ENCODE data around the gene ANGPTL4. TPM values are rescaled to one million over a fixed set of nuclear protein-coding genes. Genes with fewer than 3 reads are reported as not detected.

ANGPTL4 gene
- total RNA-seq, 1 experiment from 2014 or later, result not detected

DNA sequence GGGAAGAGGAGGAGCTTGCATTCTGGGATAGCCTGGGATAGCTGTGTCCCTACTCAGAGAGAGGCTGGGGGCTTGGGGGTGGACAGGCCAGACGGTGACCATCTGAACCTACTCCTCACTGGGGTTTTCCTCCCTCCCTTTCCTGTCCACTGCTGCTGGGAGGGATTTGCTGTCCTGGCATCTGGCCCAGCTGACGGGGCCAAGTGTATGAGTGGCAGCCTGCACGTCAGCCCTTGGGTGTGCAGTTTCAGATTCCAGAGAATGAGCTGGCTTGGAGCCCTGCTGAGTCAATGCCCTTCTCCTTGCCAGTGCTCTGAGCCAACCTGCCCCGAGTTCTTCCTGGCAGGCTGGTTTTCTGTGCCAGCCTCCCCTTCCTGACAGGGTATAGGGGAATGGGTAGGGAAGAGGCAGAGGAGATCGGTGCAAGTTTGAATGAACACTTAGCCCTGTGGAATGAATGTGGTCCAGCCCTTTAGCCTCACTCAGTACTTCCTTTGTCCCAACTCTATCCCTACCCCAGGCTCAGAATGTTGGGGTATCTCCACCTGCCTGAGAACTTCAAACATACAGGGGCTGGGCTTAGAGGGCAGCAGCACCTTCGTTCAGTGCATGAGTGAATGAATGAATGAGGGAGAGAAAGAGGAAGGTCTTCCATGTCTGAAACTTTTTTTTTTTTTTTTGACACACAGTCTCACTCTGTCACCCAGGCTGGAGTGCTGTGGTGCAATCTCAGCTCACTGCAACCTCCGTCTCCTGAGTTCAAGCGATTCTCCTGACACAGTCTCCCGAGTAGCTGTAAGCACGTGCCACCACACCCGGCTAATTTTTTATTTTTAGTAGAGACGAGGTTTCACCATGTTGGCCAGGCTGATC, 1.8 kb upstream of the ANGPTL4 start:
- POLR2A ChIA-PET (ENCODE audit: unreplicated experiment), result interaction anchor here (1.1 kb wide), 1 partner anchor 29 kb away, joined by 4 read pairs; no protein-coding TSS in a partner anchor
- intact Hi-C loops (cut with micrococcal nuclease; ENCODE audit: unreplicated experiment), result loop anchor here (2.0 to 10.0 kb wide), 2 partner anchors 29 to 93 kb away; partner anchors contain the start of gene RAB11B

DNA sequence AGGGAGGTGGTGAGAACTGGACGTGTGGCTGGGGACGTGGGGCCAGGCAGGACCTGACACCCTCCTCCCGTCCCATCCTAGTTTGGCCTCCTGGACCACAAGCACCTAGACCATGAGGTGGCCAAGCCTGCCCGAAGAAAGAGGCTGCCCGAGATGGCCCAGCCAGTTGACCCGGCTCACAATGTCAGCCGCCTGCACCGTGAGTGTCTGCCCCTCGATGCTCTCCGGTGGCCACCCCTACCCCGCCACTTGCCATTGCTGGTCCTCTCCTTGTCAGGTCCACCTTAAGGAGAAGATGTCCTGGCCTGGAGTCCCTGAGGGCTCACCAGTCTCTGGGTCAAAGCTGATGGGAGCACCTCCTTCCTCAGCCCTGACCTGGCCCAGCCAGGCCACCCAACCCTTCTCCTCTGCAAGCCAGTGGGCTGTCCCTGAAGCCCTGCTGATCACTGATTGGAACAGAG, 2.2 kb downstream of the ANGPTL4 start:
- Histone ChIP-seq H2AFZ (no peak overlapping the region), H3F3A (ENCODE audit: insufficient read depth, low read depth) (peaks cover 32% of the 10 kb centered on the region), H3K9me3 (ENCODE audit: insufficient read depth, low read depth) (no peaks in the 10 kb centered on the region), H3K4me2 (no peak overlapping the region), H3K4me3 (no peak overlapping the region), H3K4me1 (replicated peaks; ENCODE audit: insufficient read depth) (peaks cover 44% of the 10 kb centered on the region), H3K27ac (no peak overlapping the region), H3K9me2 (ENCODE audit: insufficient read depth) (no peaks in the 10 kb centered on the region), H3K36me3 (ENCODE audit: low read depth) (no peaks in the 10 kb centered on the region), H3K27me3 (ENCODE audit: insufficient read depth, low read depth) (no peaks in the 10 kb centered on the region), H4K20me1 (ENCODE audit: insufficient read depth) (no peaks in the 10 kb centered on the region), H3K79me2 (ENCODE audit: low read depth) (no peaks in the 10 kb centered on the region)
- BruUV-seq (replicated peaks), result no TSS peak
- TF ChIP-seq EZH2 (IDR thresholded peaks at IDR 0.05; ENCODE audit: low read depth), result no peak
- TF ChIP-seq, protein P1, sequence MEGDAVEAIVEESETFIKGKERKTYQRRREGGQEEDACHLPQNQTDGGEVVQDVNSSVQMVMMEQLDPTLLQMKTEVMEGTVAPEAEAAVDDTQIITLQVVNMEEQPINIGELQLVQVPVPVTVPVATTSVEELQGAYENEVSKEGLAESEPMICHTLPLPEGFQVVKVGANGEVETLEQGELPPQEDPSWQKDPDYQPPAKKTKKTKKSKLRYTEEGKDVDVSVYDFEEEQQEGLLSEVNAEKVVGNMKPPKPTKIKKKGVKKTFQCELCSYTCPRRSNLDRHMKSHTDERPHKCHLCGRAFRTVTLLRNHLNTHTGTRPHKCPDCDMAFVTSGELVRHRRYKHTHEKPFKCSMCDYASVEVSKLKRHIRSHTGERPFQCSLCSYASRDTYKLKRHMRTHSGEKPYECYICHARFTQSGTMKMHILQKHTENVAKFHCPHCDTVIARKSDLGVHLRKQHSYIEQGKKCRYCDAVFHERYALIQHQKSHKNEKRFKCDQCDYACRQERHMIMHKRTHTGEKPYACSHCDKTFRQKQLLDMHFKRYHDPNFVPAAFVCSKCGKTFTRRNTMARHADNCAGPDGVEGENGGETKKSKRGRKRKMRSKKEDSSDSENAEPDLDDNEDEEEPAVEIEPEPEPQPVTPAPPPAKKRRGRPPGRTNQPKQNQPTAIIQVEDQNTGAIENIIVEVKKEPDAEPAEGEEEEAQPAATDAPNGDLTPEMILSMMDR (conservative IDR thresholded peaks at IDR 0.05), result no peak
- ChIA-PET CTCF (no interaction called here), POLR2A (ENCODE audit: unreplicated experiment) (interaction anchor here (0.7 kb wide), 1 partner anchor 15 kb away, joined by 3 read pairs; no protein-coding TSS in a partner anchor)
- intact Hi-C loops (cut with micrococcal nuclease; ENCODE audit: unreplicated experiment), result loop anchor here (10.0 kb wide), 1 partner anchor 89 kb away; no protein-coding TSS in a partner anchor
- DNase-seq, result no peak

More for the DNA sequence above, 1.8 kb upstream of the ANGPTL4 start:
- BruUV-seq (replicated peaks), result no TSS peak
- DNase-seq, result peak; percentile 93 to 98
- no peaks in the 10 kb centered on the region for H3K79me2 ChIP-seq (ENCODE audit: low read depth)
- no peaks in the 10 kb centered on the region for H4K20me1 ChIP-seq (ENCODE audit: insufficient read depth)
- H3K4me2 ChIP-seq, result peak overlapping the region; percentile 62
- H3K4me3 ChIP-seq, result no peak overlapping the region
- no peaks in the 10 kb centered on the region for H3K27me3 ChIP-seq (ENCODE audit: insufficient read depth, low read depth)
- CTCF ChIA-PET, result interaction anchor here (0.6 to 1.0 kb wide), 2 partner anchors 51 to 144 kb away, joined by 4 read pairs; partner anchors contain the start of gene MARCHF2
- peaks cover 53% of the 10 kb centered on the region for H3K4me1 ChIP-seq (replicated peaks; ENCODE audit: insufficient read depth)
- no peaks in the 10 kb centered on the region for H3K9me2 ChIP-seq (ENCODE audit: insufficient read depth)
- H3F3A ChIP-seq (ENCODE audit: insufficient read depth, low read depth), result peaks cover 35% of the 10 kb centered on the region
- peak overlapping the region; percentile 75 for H3K27ac ChIP-seq
- H3K9me3 ChIP-seq (ENCODE audit: insufficient read depth, low read depth), result no peaks in the 10 kb centered on the region
- no peak overlapping the region for H2AFZ ChIP-seq
- H3K36me3 ChIP-seq (ENCODE audit: low read depth), result no peaks in the 10 kb centered on the region
- TF ChIP-seq, protein P1 (conservative IDR thresholded peaks at IDR 0.05), result no peak

DNA sequence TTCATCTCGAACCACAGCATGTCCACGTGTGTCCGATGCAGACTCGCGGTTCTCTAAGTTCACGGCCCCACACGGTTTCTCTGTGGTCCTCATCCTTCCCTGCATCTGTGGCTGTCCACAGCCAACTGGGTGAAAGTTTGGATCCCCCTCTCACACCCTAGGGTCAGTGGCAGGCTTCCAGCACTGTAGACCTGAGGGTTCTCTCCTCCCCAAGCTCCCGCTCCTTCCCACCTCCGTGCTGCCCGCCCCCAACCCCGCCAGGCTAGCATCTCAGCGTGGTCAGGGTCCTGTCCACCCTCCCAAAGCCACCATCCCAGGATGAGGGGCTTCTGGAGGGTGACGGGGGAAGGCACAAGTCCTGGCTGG, 3.0 kb downstream of the ANGPTL4 start:
- DNase-seq, result no peak
- no TSS peak for BruUV-seq (replicated peaks)
- ChIA-PET CTCF (no interaction called here), POLR2A (ENCODE audit: unreplicated experiment) (no interaction called here)
- Histone ChIP-seq H3K27me3 (ENCODE audit: insufficient read depth, low read depth) (no peaks in the 10 kb centered on the region), H3K4me3 (no peak overlapping the region), H3K4me1 (replicated peaks; ENCODE audit: insufficient read depth) (peaks cover 37% of the 10 kb centered on the region), H3K27ac (no peak overlapping the region), H3K4me2 (peak overlapping the region; percentile 36), H4K20me1 (ENCODE audit: insufficient read depth) (no peaks in the 10 kb centered on the region), H3K9me2 (ENCODE audit: insufficient read depth) (no peaks in the 10 kb centered on the region), H3K36me3 (ENCODE audit: low read depth) (no peaks in the 10 kb centered on the region), H3K79me2 (ENCODE audit: low read depth) (no peaks in the 10 kb centered on the region), H3K9me3 (ENCODE audit: insufficient read depth, low read depth) (no peaks in the 10 kb centered on the region), H3F3A (ENCODE audit: insufficient read depth, low read depth) (peaks cover 29% of the 10 kb centered on the region), H2AFZ (no peak overlapping the region)
- TF ChIP-seq, protein P1 (conservative IDR thresholded peaks at IDR 0.05), result no peak
- no peak for TF ChIP-seq EZH2 (IDR thresholded peaks at IDR 0.05; ENCODE audit: low read depth)
- intact Hi-C loops (cut with micrococcal nuclease; ENCODE audit: unreplicated experiment), result loop anchor here (10.0 kb wide), 1 partner anchor 88 kb away; no protein-coding TSS in a partner anchor

Measured in PC-9 (cell line).